Measurements from ENCODE around the gene PPARGC1A.

PPARGC1A gene

GRCh38 chr4:23811161-23811560 is 78.7 kb downstream of the PPARGC1A start:
- Mint-ChIP-seq H3K4me3 (no peak overlapping the region), H3K9me3 (no peaks in the 10 kb centered on the region), H3K27me3 (no peaks in the 10 kb centered on the region), H3K36me3 (ENCODE audit: low read depth) (no peaks in the 10 kb centered on the region), H3K4me1 (ENCODE audit: low read depth) (no peaks in the 10 kb centered on the region), H3K27ac (no peak overlapping the region)

- no peak overlapping the region for H3K27ac Mint-ChIP-seq
These were observed 84.4 kb downstream of the PPARGC1A start for GRCh38 chr4:23805450-23805851.

GRCh38 chr4:23789762-23790161 is 100.1 kb downstream of the PPARGC1A start:
- Mint-ChIP-seq H3K27ac (no peak overlapping the region), H3K36me3 (ENCODE audit: low read depth) (no peaks in the 10 kb centered on the region), H3K4me1 (ENCODE audit: low read depth) (no peaks in the 10 kb centered on the region), H3K9me3 (peaks cover 9% of the 10 kb centered on the region), H3K4me3 (no peak overlapping the region), H3K27me3 (no peaks in the 10 kb centered on the region)

More at GRCh38 chr4:23805450-23805851, 84.4 kb downstream of the PPARGC1A start:
- H3K4me1 Mint-ChIP-seq (ENCODE audit: low read depth) = no peaks in the 10 kb centered on the region
- no peak overlapping the region for H3K4me3 Mint-ChIP-seq
- peaks cover 7% of the 10 kb centered on the region for H3K9me3 Mint-ChIP-seq
- no peaks in the 10 kb centered on the region for H3K27me3 Mint-ChIP-seq
- H3K36me3 Mint-ChIP-seq (ENCODE audit: low read depth) = no peaks in the 10 kb centered on the region

- H3K9me3 Mint-ChIP-seq = peaks cover 7% of the 10 kb centered on the region
- no peaks in the 10 kb centered on the region for H3K4me1 Mint-ChIP-seq (ENCODE audit: low read depth)
- H3K27ac Mint-ChIP-seq = no peak overlapping the region
- no peaks in the 10 kb centered on the region for H3K36me3 Mint-ChIP-seq (ENCODE audit: low read depth)
- no peak overlapping the region for H3K4me3 Mint-ChIP-seq
- H3K27me3 Mint-ChIP-seq = no peaks in the 10 kb centered on the region
These were observed 101.4 kb downstream of the PPARGC1A start for GRCh38 chr4:23788460-23788859.

- H3K27me3 Mint-ChIP-seq = no peaks in the 10 kb centered on the region
- H3K4me3 Mint-ChIP-seq = no peak overlapping the region
- H3K27ac Mint-ChIP-seq = no peak overlapping the region
- peaks cover 7% of the 10 kb centered on the region for H3K9me3 Mint-ChIP-seq
- H3K4me1 Mint-ChIP-seq (ENCODE audit: low read depth) = no peaks in the 10 kb centered on the region
- no peaks in the 10 kb centered on the region for H3K36me3 Mint-ChIP-seq (ENCODE audit: low read depth)
These were observed 101.8 kb downstream of the PPARGC1A start for GRCh38 chr4:23788027-23788426.

GRCh38 chr4:23782778-23783437 is 106.9 kb downstream of the PPARGC1A start:
- no peak overlapping the region for H3K27ac Mint-ChIP-seq
- peaks cover 16% of the 10 kb centered on the region for H3K9me3 Mint-ChIP-seq
- H3K4me3 Mint-ChIP-seq = no peak overlapping the region
- H3K4me1 Mint-ChIP-seq (ENCODE audit: low read depth) = no peaks in the 10 kb centered on the region
- no peaks in the 10 kb centered on the region for H3K27me3 Mint-ChIP-seq
- no peaks in the 10 kb centered on the region for H3K36me3 Mint-ChIP-seq (ENCODE audit: low read depth)

- H3K4me3 Mint-ChIP-seq = no peak overlapping the region
- H3K4me1 Mint-ChIP-seq (ENCODE audit: low read depth) = no peaks in the 10 kb centered on the region
- H3K27ac Mint-ChIP-seq = no peak overlapping the region
- peaks cover 15% of the 10 kb centered on the region for H3K9me3 Mint-ChIP-seq
- H3K27me3 Mint-ChIP-seq = no peaks in the 10 kb centered on the region
- no peaks in the 10 kb centered on the region for H3K36me3 Mint-ChIP-seq (ENCODE audit: low read depth)
These were observed 110.0 kb downstream of the PPARGC1A start for GRCh38 chr4:23779839-23780238.

- Mint-ChIP-seq H3K27me3 (no peaks in the 10 kb centered on the region), H3K4me1 (ENCODE audit: low read depth) (no peaks in the 10 kb centered on the region), H3K27ac (no peak overlapping the region), H3K4me3 (no peak overlapping the region), H3K36me3 (ENCODE audit: low read depth) (no peaks in the 10 kb centered on the region), H3K9me3 (peaks cover 15% of the 10 kb centered on the region)
These were observed 110.4 kb downstream of the PPARGC1A start for GRCh38 chr4:23779422-23779821.

- Mint-ChIP-seq H3K9me3 (peaks cover 7% of the 10 kb centered on the region), H3K27ac (no peak overlapping the region), H3K27me3 (no peaks in the 10 kb centered on the region)
These were observed 114.2 kb downstream of the PPARGC1A start for GRCh38 chr4:23775694-23776093.

GRCh38 chr4:23774909-23775308 is 114.9 kb downstream of the PPARGC1A start:
- no peak overlapping the region for H3K4me3 Mint-ChIP-seq
- no peaks in the 10 kb centered on the region for H3K4me1 Mint-ChIP-seq (ENCODE audit: low read depth)

More at GRCh38 chr4:23775694-23776093, 114.2 kb downstream of the PPARGC1A start:
- H3K4me1 Mint-ChIP-seq (ENCODE audit: low read depth) = no peaks in the 10 kb centered on the region
- no peak overlapping the region for H3K4me3 Mint-ChIP-seq
- no peaks in the 10 kb centered on the region for H3K36me3 Mint-ChIP-seq (ENCODE audit: low read depth)

GRCh38 chr4:23773884-23774636 is 115.8 kb downstream of the PPARGC1A start:
- Mint-ChIP-seq H3K27ac (no peak overlapping the region), H3K4me1 (ENCODE audit: low read depth) (no peaks in the 10 kb centered on the region), H3K4me3 (no peak overlapping the region), H3K9me3 (peaks cover 7% of the 10 kb centered on the region), H3K27me3 (no peaks in the 10 kb centered on the region), H3K36me3 (ENCODE audit: low read depth) (no peaks in the 10 kb centered on the region)

More at GRCh38 chr4:23774909-23775308, 114.9 kb downstream of the PPARGC1A start:
- H3K27me3 Mint-ChIP-seq = no peaks in the 10 kb centered on the region
- H3K9me3 Mint-ChIP-seq = peaks cover 7% of the 10 kb centered on the region
- H3K27ac Mint-ChIP-seq = no peak overlapping the region
- no peaks in the 10 kb centered on the region for H3K36me3 Mint-ChIP-seq (ENCODE audit: low read depth)

- H3K9me3 Mint-ChIP-seq = peaks cover 5% of the 10 kb centered on the region
- no peaks in the 10 kb centered on the region for H3K4me1 Mint-ChIP-seq (ENCODE audit: low read depth)
- H3K36me3 Mint-ChIP-seq (ENCODE audit: low read depth) = no peaks in the 10 kb centered on the region
- no peak overlapping the region for H3K4me3 Mint-ChIP-seq
- no peaks in the 10 kb centered on the region for H3K27me3 Mint-ChIP-seq
- H3K27ac Mint-ChIP-seq = no peak overlapping the region
These were observed 119.8 kb downstream of the PPARGC1A start for GRCh38 chr4:23770011-23770410.

- H3K27me3 Mint-ChIP-seq = no peaks in the 10 kb centered on the region
- no peak overlapping the region for H3K4me3 Mint-ChIP-seq
- no peaks in the 10 kb centered on the region for H3K4me1 Mint-ChIP-seq (ENCODE audit: low read depth)
- no peak overlapping the region for H3K27ac Mint-ChIP-seq
- no peaks in the 10 kb centered on the region for H3K36me3 Mint-ChIP-seq (ENCODE audit: low read depth)
- peaks cover 5% of the 10 kb centered on the region for H3K9me3 Mint-ChIP-seq
These were observed 120.4 kb downstream of the PPARGC1A start for GRCh38 chr4:23769406-23769805.

- H3K27me3 Mint-ChIP-seq = no peaks in the 10 kb centered on the region
- H3K36me3 Mint-ChIP-seq (ENCODE audit: low read depth) = no peaks in the 10 kb centered on the region
- no peaks in the 10 kb centered on the region for H3K4me1 Mint-ChIP-seq (ENCODE audit: low read depth)
- peaks cover 5% of the 10 kb centered on the region for H3K9me3 Mint-ChIP-seq
- H3K4me3 Mint-ChIP-seq = no peak overlapping the region
- H3K27ac Mint-ChIP-seq = no peak overlapping the region
These were observed 121.3 kb downstream of the PPARGC1A start for GRCh38 chr4:23768541-23768940.

- H3K27me3 Mint-ChIP-seq = no peaks in the 10 kb centered on the region
- H3K9me3 Mint-ChIP-seq = peaks cover 5% of the 10 kb centered on the region
These were observed 123.5 kb downstream of the PPARGC1A start for GRCh38 chr4:23766344-23766743.

More at GRCh38 chr4:23766344-23766743, 123.5 kb downstream of the PPARGC1A start:
- no peak overlapping the region for H3K4me3 Mint-ChIP-seq
- H3K4me1 Mint-ChIP-seq (ENCODE audit: low read depth) = no peaks in the 10 kb centered on the region
- H3K36me3 Mint-ChIP-seq (ENCODE audit: low read depth) = no peaks in the 10 kb centered on the region
- H3K27ac Mint-ChIP-seq = no peak overlapping the region
